HepG2 (cell line): ENCODE data around the gene SLC2A4. TPM values are rescaled to one million over a fixed set of nuclear protein-coding genes. Genes with fewer than 3 reads are reported as not detected.
A peak's percentile ranks its signal among the peaks of the same experiment; 100 is the strongest.

Source experiments
- AGO2 ChIP-seq: fragments of 200-400 bp; formaldehyde crosslinking; optimal IDR thresholded peaks from 2 replicates; pipeline ENCODE3; 2017; ENCODE audit warnings: mild to moderate bottlenecking, low read depth, low read length, moderate library complexity
- ARID2 ChIP-seq: sonication (generic); formaldehyde crosslinking; IDR thresholded peaks from 2 replicates; pipeline ENCODE4 v1.8.1; 2022; ENCODE audit warnings: mild to moderate bottlenecking, missing genetic modification reagents, borderline replicate concordance
- CBX1 ChIP-seq: IDR thresholded peaks from one replicate; pipeline ENCODE4 v1.6.1; 2016; ENCODE audit warnings: antibody characterized with exemption, low read depth
- ELF3 ChIP-seq: IDR thresholded peaks from 2 replicates; pipeline ENCODE4 v1.6.1; 2016; ENCODE audit warnings: missing genetic modification reagents, missing compliant biosample characterization
- GFI1 ChIP-seq: sonication (generic); formaldehyde crosslinking; IDR thresholded peaks from 2 replicates; pipeline ENCODE4 v1.5.0; 2020; ENCODE audit warnings: missing genetic modification reagents, mild to moderate bottlenecking, borderline replicate concordance
- HDAC1 ChIP-seq: sonication (generic); formaldehyde crosslinking; IDR thresholded peaks from 2 replicates; pipeline ENCODE4 v1.5.1; 2020; ENCODE audit warnings: mild to moderate bottlenecking, missing genetic modification reagents
- JUNB ChIP-seq: sonication (generic); formaldehyde crosslinking; IDR thresholded peaks from 2 replicates; pipeline ENCODE4 v1.8.0; 2022; ENCODE audit warnings: missing genetic modification reagents, mild to moderate bottlenecking, borderline replicate concordance
- MEIS2 ChIP-seq: sonication (generic); formaldehyde crosslinking; IDR thresholded peaks from 2 replicates; pipeline ENCODE4 v1.9.0; 2021; ENCODE audit warnings: mild to moderate bottlenecking, missing genetic modification reagents
- RXRA ChIP-seq: sonication (generic); formaldehyde crosslinking; IDR thresholded peaks from 2 replicates; pipeline ENCODE4 v1.5.1; 2020; ENCODE audit warnings: missing genetic modification reagents
- SMC3 ChIP-seq: IDR thresholded peaks from 2 replicates; pipeline ENCODE4 v1.6.1; 2011; ENCODE audit warnings: low read length, improper control_type of control experiment
- TRIM24 ChIP-seq: sonication (generic); formaldehyde crosslinking; IDR thresholded peaks from 2 replicates; pipeline ENCODE4 v1.8.0; 2022; ENCODE audit warnings: mild to moderate bottlenecking, missing genetic modification reagents
- ZNF30 ChIP-seq: sonication (generic); formaldehyde crosslinking; IDR thresholded peaks from 2 replicates; pipeline ENCODE4 v1.5.0; 2020; ENCODE audit warnings: mild to moderate bottlenecking, missing genetic modification reagents
- ZNF383 ChIP-seq: sonication (generic); formaldehyde crosslinking; IDR thresholded peaks from 2 replicates; pipeline ENCODE4 v1.4.0; 2020; ENCODE audit warnings: missing genetic modification reagents, mild to moderate bottlenecking, borderline replicate concordance
- ZNF441 ChIP-seq: sonication (generic); formaldehyde crosslinking; IDR thresholded peaks from 2 replicates; pipeline ENCODE4 v1.7.0; 2021; ENCODE audit warnings: missing genetic modification reagents, borderline replicate concordance
- ZNF501 ChIP-seq: sonication (generic); formaldehyde crosslinking; IDR thresholded peaks from 2 replicates; pipeline ENCODE4 v1.5.1; 2020; ENCODE audit warnings: mild to moderate bottlenecking, moderate library complexity, missing genetic modification reagents
- ZNF547 ChIP-seq: sonication (generic); formaldehyde crosslinking; IDR thresholded peaks from 2 replicates; pipeline ENCODE4 v1.5.1; 2020; ENCODE audit warnings: mild to moderate bottlenecking, missing genetic modification reagents
- ZNF567 ChIP-seq: sonication (generic); formaldehyde crosslinking; IDR thresholded peaks from 2 replicates; pipeline ENCODE4 v1.8.1; 2023; ENCODE audit warnings: mild to moderate bottlenecking, missing genetic modification reagents, borderline replicate concordance
- ZNF720 ChIP-seq: sonication (generic); formaldehyde crosslinking; IDR thresholded peaks from 2 replicates; pipeline ENCODE4 v1.4.0; 2020; ENCODE audit warnings: missing genetic modification reagents
- ZZZ3 ChIP-seq: sonication (generic); formaldehyde crosslinking; IDR thresholded peaks from 2 replicates; pipeline ENCODE4 v1.4.0; 2020; ENCODE audit warnings: missing genetic modification reagents, mild to moderate bottlenecking, borderline replicate concordance
- polyA plus RNA-seq, 8 experiments: library from polyadenylated mRNA; depleted of rRNA in 3 of 8; stranded (reverse) in 7 of 8; unstranded in 1 of 8; fragments of >200 nt; fragmentation: Illumina TruSeq in 4 of 8; extraction: Trizol in 4 of 8; gene quantifications; 2 replicates each; pipeline versions ENCODE4 v1.2.1 to v1.2.3, GENCODE V29; 2011 to 2016; ENCODE audit warnings: low read depth in 4 of 8, missing spikeins in 1 of 8, mixed read lengths in 1 of 8; ENCODE audit not compliant: insufficient read depth in 1 of 8
- total RNA-seq, 5 experiments: library from RNA; depleted of rRNA; stranded (reverse); fragments of >200 nt; fragmentation: Illumina TruSeq; extraction: Trizol; gene quantifications; 2 replicates each; pipeline ENCODE4 v1.2.3, GENCODE V29; 2016; ENCODE audit warnings: low read depth in 1 of 5
- TF ChIP-seq, protein P1 (sequence below): sonication (generic); formaldehyde crosslinking; IDR thresholded peaks from 2 replicates; pipeline ENCODE4 v1.5.0; 2020; ENCODE audit warnings: mild to moderate bottlenecking, missing genetic modification reagents
- TF ChIP-seq, protein P2 (sequence below): sonication (generic); formaldehyde crosslinking; IDR thresholded peaks from 2 replicates; pipeline ENCODE4 v1.5.0; 2020; ENCODE audit warnings: mild to moderate bottlenecking, missing genetic modification reagents, borderline replicate concordance
- TF ChIP-seq, protein P3 (sequence below): IDR thresholded peaks from 2 replicates; pipeline ENCODE4 v1.6.1; 2016; ENCODE audit warnings: missing compliant biosample characterization, missing genetic modification reagents, borderline replicate concordance

The SLC2A4 gene
- total and polyA plus RNA-seq, 2 of the 13 experiments (the other 11 are each of a cell fraction or from before 2014, with no cell fraction given), result 4.9 to 5.8 TPM

DNA sequence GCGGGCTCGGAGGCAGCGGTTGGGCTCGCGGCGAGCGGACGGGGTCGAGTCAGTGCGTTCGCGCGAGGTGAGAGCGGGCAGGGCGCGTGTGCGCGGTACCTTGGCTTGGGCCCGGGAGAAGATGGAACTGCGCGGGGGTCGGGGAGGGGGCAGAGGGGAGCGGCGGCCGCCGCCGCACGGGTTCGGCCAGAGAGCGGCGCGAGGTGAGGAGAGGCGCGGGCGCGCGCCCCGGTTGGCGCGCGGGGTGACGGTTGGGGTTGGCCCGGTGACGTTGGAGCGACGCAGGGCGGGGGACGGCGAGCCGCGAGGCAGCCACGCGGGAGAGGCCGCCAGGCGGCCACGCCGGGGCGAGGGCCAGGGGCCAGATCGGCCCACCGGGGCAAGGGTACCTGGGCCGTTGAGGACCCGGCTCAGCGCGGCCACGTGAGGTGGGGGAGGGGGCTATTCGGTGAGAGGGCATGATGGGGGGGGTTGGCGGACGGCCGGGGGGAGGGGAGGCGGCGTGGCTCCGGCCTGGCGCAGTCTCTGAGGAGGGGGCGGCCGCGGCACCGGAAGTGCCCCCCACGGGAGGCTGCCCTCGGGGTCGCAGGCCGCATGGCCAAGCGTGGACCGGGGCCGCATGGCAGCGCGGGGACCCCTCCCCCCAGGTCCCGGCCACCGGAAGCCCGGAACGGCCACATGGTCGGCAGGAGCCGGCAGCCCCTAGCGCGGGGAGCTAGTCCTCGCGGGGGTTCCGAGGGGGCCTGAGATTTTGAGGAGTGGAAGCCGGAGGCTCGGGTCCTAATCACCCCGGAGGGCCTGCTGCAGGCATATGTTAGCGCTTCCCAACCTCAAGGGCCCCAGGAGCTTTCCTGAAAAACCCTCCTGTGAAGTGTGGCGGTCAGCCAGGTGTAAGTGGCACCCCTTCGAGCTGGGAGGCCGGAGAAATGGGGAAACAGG, 26.4 kb downstream of the SLC2A4 start (continued):
- TF ChIP-seq, protein P1, sequence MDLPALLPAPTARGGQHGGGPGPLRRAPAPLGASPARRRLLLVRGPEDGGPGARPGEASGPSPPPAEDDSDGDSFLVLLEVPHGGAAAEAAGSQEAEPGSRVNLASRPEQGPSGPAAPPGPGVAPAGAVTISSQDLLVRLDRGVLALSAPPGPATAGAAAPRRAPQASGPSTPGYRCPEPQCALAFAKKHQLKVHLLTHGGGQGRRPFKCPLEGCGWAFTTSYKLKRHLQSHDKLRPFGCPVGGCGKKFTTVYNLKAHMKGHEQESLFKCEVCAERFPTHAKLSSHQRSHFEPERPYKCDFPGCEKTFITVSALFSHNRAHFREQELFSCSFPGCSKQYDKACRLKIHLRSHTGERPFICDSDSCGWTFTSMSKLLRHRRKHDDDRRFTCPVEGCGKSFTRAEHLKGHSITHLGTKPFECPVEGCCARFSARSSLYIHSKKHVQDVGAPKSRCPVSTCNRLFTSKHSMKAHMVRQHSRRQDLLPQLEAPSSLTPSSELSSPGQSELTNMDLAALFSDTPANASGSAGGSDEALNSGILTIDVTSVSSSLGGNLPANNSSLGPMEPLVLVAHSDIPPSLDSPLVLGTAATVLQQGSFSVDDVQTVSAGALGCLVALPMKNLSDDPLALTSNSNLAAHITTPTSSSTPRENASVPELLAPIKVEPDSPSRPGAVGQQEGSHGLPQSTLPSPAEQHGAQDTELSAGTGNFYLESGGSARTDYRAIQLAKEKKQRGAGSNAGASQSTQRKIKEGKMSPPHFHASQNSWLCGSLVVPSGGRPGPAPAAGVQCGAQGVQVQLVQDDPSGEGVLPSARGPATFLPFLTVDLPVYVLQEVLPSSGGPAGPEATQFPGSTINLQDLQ (CRISPR knock-in tag), result 0 out of 2 replicates have a peak, but pooled peaks have one; percentile 29
- TF ChIP-seq ZNF441 (CRISPR knock-in tag), result peak; percentile 65
- TF ChIP-seq CBX1, result no peak
- TF ChIP-seq MEIS2 (CRISPR knock-in tag), result no peak
- TF ChIP-seq, protein P2, sequence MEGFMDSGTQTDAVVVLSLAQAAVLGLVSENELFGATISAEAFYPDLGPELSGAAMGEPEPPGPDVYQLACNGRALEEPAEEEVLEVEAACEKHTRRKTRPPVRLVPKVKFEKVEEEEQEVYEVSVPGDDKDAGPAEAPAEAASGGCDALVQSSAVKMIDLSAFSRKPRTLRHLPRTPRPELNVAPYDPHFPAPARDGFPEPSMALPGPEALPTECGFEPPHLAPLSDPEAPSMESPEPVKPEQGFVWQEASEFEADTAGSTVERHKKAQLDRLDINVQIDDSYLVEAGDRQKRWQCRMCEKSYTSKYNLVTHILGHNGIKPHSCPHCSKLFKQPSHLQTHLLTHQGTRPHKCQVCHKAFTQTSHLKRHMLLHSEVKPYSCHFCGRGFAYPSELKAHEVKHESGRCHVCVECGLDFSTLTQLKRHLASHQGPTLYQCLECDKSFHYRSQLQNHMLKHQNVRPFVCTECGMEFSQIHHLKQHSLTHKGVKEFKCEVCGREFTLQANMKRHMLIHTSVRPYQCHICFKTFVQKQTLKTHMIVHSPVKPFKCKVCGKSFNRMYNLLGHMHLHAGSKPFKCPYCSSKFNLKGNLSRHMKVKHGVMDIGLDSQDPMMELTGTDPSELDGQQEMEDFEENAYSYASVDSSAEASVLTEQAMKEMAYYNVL (CRISPR knock-in tag), result no peak
- TF ChIP-seq, protein P3, sequence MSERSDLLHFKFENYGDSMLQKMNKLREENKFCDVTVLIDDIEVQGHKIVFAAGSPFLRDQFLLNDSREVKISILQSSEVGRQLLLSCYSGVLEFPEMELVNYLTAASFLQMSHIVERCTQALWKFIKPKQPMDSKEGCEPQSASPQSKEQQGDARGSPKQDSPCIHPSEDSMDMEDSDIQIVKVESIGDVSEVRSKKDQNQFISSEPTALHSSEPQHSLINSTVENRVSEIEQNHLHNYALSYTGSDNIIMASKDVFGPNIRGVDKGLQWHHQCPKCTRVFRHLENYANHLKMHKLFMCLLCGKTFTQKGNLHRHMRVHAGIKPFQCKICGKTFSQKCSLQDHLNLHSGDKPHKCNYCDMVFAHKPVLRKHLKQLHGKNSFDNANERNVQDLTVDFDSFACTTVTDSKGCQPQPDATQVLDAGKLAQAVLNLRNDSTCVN (CRISPR knock-in tag), result no peak
- TF ChIP-seq ZNF567 (CRISPR knock-in tag), result no peak
- TF ChIP-seq GFI1 (CRISPR knock-in tag), result no peak
- peak; percentile 8; the same call in 1 of the 2 replicates for TF ChIP-seq ZNF547
- no peak for TF ChIP-seq ZNF30 (CRISPR knock-in tag)
- no peak for TF ChIP-seq ZNF720 (CRISPR knock-in tag)
- TF ChIP-seq RXRA, result peak; percentile 38; the same call in 1 of the 2 replicates
- TF ChIP-seq ZZZ3 (CRISPR knock-in tag), result no peak
- no peak for TF ChIP-seq ZNF501
- TF ChIP-seq ARID2 (CRISPR knock-in tag), result no peak
- peak; percentile 91 for TF ChIP-seq AGO2
- no peak for TF ChIP-seq ELF3 (CRISPR knock-in tag)
- TF ChIP-seq TRIM24 (CRISPR knock-in tag), result no peak
- TF ChIP-seq JUNB (CRISPR knock-in tag), result no peak
- TF ChIP-seq SMC3, result no peak
- TF ChIP-seq ZNF383 (CRISPR knock-in tag), result no peak
- TF ChIP-seq HDAC1 (CRISPR knock-in tag), result peak; percentile 47; the same call in 1 of the 2 replicates
